ENCODE measurements around the gene AGBL1. TPM values are rescaled to one million over a fixed set of nuclear protein-coding genes. Genes with fewer than 3 reads are reported as not detected.

The AGBL1 gene
- total RNA-seq, 2 donors from 2014 or later: not detected

GRCh38 chr15:86854176-86854575 is 774.5 kb downstream of the AGBL1 start:
- no peaks in the 10 kb centered on the region for H3K36me3 ChIP-seq
- H3K27ac ChIP-seq: no peak overlapping the region
- TF ChIP-seq CTCF (IDR thresholded peaks at IDR 0.05): no peak
- H3K4me1 ChIP-seq: peaks cover 0 to 21% of the 10 kb centered on the region in 2 donors
- no peaks in the 10 kb centered on the region for H3K27me3 ChIP-seq
- no peaks in the 10 kb centered on the region for H3K9me3 ChIP-seq
- DNase-seq (ENCODE audit: low spot score): no peak
- no peak overlapping the region for H3K4me3 ChIP-seq

- no peaks in the 10 kb centered on the region for H3K27me3 ChIP-seq
- H3K27ac ChIP-seq: no peak overlapping the region
- H3K4me1 ChIP-seq: peaks cover 0 to 14% of the 10 kb centered on the region in 2 donors
- TF ChIP-seq CTCF (IDR thresholded peaks at IDR 0.05): no peak
- DNase-seq (ENCODE audit: low spot score): no peak
- H3K9me3 ChIP-seq: no peaks in the 10 kb centered on the region
- H3K4me3 ChIP-seq: no peak overlapping the region
- H3K36me3 ChIP-seq: no peaks in the 10 kb centered on the region
Observed at GRCh38 chr15:86855307-86856291, 775.9 kb downstream of the AGBL1 start.

DNA sequence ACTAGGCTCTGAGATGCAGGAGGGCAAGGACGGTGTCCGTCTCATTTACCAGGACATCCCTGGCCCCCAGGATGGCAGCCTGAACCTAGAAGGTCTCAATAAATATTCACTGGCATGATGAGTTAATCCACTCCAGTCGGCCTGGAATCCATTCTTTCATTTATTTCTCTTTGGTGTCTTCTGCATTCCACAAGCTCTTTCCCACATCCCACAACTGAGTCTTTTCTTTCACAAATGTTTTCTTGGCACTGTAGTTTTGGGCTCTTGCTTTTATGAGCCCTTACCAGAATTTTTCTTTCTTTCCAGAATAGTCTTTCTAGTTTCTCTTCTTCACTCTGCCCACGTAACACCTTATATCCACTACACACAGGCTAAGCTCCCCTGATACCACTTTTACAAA is 778.0 kb downstream of the AGBL1 start:
- Histone ChIP-seq H3K4me3 (no peak overlapping the region), H3K4me1 (peaks cover 0 to 5% of the 10 kb centered on the region in 2 donors), H3K9me3 (no peaks in the 10 kb centered on the region), H3K27ac (no peak overlapping the region), H3K27me3 (no peaks in the 10 kb centered on the region), H3K36me3 (no peaks in the 10 kb centered on the region)
- DNase-seq (ENCODE audit: low spot score): no peak
- no peak for TF ChIP-seq CTCF (IDR thresholded peaks at IDR 0.05)

- DNase-seq (ENCODE audit: low spot score): no peak
- Histone ChIP-seq H3K4me1 (no peaks in the 10 kb centered on the region), H3K4me3 (no peak overlapping the region), H3K36me3 (no peaks in the 10 kb centered on the region), H3K27ac (no peak overlapping the region), H3K9me3 (no peaks in the 10 kb centered on the region), H3K27me3 (no peaks in the 10 kb centered on the region)
- no peak for TF ChIP-seq CTCF (IDR thresholded peaks at IDR 0.05)
Observed at GRCh38 chr15:86863226-86863915, 783.7 kb downstream of the AGBL1 start.

GRCh38 chr15:86865920-86866319 is 786.2 kb downstream of the AGBL1 start:
- H3K4me1 ChIP-seq: no peaks in the 10 kb centered on the region
- H3K27ac ChIP-seq: no peak overlapping the region
- no peak for TF ChIP-seq CTCF (IDR thresholded peaks at IDR 0.05)
- no peaks in the 10 kb centered on the region for H3K36me3 ChIP-seq
- no peak overlapping the region for H3K4me3 ChIP-seq
- no peaks in the 10 kb centered on the region for H3K9me3 ChIP-seq
- no peak for DNase-seq (ENCODE audit: low spot score)
- H3K27me3 ChIP-seq: no peaks in the 10 kb centered on the region

Data from right atrium auricular region (tissue), 2 donors.